ENCODE data around the gene PAIP2. TPM values are rescaled to one million over a fixed set of nuclear protein-coding genes. Genes with fewer than 3 reads are reported as not detected.
A peak's percentile ranks its signal among the peaks of the same experiment; 100 is the strongest.

Gene PAIP2
- total RNA-seq (2021) = 95.0 and 108 TPM in 2 replicates
- percentile 92 among the genes with signal in this experiment for Bru-seq, nascent RNA
- BruChase-seq, experiment 1, labeled RNA remaining after a 2-hour chase = percentile 90 among the genes with signal in this experiment
- BruChase-seq, experiment 2, labeled RNA remaining after a 6-hour chase = percentile 92 among the genes with signal in this experiment
- long read RNA-seq, transcript PAIP2-206 (3 exons, 815 nt) = minor isoform, 17 of 508 reads
- long read RNA-seq, transcript PAIP2-201 (4 exons, 1,459 nt) = major isoform, 259 of 508 reads
- long read RNA-seq, partial matches to known transcripts = 210 of 508 reads
- long read RNA-seq, other reads (novel, unspliced or antisense) = 21 of 508 reads

- H3K36me3 ChIP-seq (ENCODE audit: insufficient read depth, low read length, poor library complexity, severe bottlenecking) = peaks cover 4% of the 10 kb centered on the region
- intact Hi-C loops (cut with micrococcal nuclease; ENCODE audit: unreplicated experiment) = no loop called here
- BruUV-seq (replicated peaks) = TSS peak; percentile 95
- H3K9me3 ChIP-seq (ENCODE audit: low read depth, low read length, poor library complexity, severe bottlenecking) = no peaks in the 10 kb centered on the region
- H3K4me1 ChIP-seq (ENCODE audit: insufficient read depth, low read length, poor library complexity, severe bottlenecking) = peaks cover 12% of the 10 kb centered on the region
- TF ChIP-seq CTCF (conservative IDR thresholded peaks at IDR 0.05; ENCODE audit: low read depth, low read length) = peak; percentile 87
- no peak for TF ChIP-seq EZH2 (IDR thresholded peaks at IDR 0.05; ENCODE audit: borderline replicate concordance, low read depth, low read length, poor library complexity, severe bottlenecking)
- CTCF ChIA-PET = interaction anchor here (0.6 kb wide), 3 partner anchors 23 to 891 kb away, joined by 3 to 4 read pairs (median 3); no protein-coding TSS in a partner anchor
- peak within 1 kb of the TSS; percentile 74 for H3K4me3 ChIP-seq (ENCODE audit: low read depth, low read length, poor library complexity, severe bottlenecking)
- peak within 1 kb of the TSS; percentile 99 for H3K27ac ChIP-seq (ENCODE audit: low read depth, low read length, poor library complexity, severe bottlenecking)
- peak; percentile 99 for DNase-seq (ENCODE audit: low spot score)
- POLR2A ChIA-PET (ENCODE audit: low non-redundant PET) = interaction anchor here (0.6 to 1.2 kb wide), 8 partner anchors 11 to 1611 kb away, joined by 3 to 22 read pairs (median 4); partner anchors contain the start of genes KIF20A, MATR3 and SPATA24
- H3K27me3 ChIP-seq (replicated peaks; ENCODE audit: insufficient read depth, low read depth, low read length, poor library complexity) = no peaks in the 10 kb centered on the region
These were observed at the start of gene PAIP2 for GRCh38 chr5:139341689-139342422. Gene PAIP2, plus strand, starts transcription at chr5:139341854. Its CDS starts 21,931 bp downstream, at chr5:139363785.

- CTCF ChIA-PET = no interaction called here
- TF ChIP-seq EZH2 (IDR thresholded peaks at IDR 0.05; ENCODE audit: borderline replicate concordance, low read depth, low read length, poor library complexity, severe bottlenecking) = no peak
- no peak for TF ChIP-seq CTCF (conservative IDR thresholded peaks at IDR 0.05; ENCODE audit: low read depth, low read length)
- H3K4me3 ChIP-seq (ENCODE audit: low read depth, low read length, poor library complexity, severe bottlenecking) = peak overlapping the region; percentile 76
- POLR2A ChIA-PET (ENCODE audit: low non-redundant PET) = interaction anchor here (0.5 to 0.9 kb wide), 6 partner anchors 11 to 846 kb away, joined by 3 to 27 read pairs (median 5); no protein-coding TSS in a partner anchor
- DNase-seq (ENCODE audit: low spot score) = no peak
- BruUV-seq (replicated peaks) = TSS peak; percentile 83
- intact Hi-C loops (cut with micrococcal nuclease; ENCODE audit: unreplicated experiment) = no loop called here
- no peaks in the 10 kb centered on the region for H3K36me3 ChIP-seq (ENCODE audit: insufficient read depth, low read length, poor library complexity, severe bottlenecking)
- H3K9me3 ChIP-seq (ENCODE audit: low read depth, low read length, poor library complexity, severe bottlenecking) = no peaks in the 10 kb centered on the region
- H3K4me1 ChIP-seq (ENCODE audit: insufficient read depth, low read length, poor library complexity, severe bottlenecking) = peaks cover 25% of the 10 kb centered on the region
- H3K27me3 ChIP-seq (replicated peaks; ENCODE audit: insufficient read depth, low read depth, low read length, poor library complexity) = no peaks in the 10 kb centered on the region
- H3K27ac ChIP-seq (ENCODE audit: low read depth, low read length, poor library complexity, severe bottlenecking) = peak overlapping the region; percentile 99
These were observed 48.5 kb upstream of the PAIP2 start for GRCh38 chr5:139293202-139293506.

GRCh38 chr5:139293507-139294373 lies 47.9 kb upstream of the PAIP2 start, which contains the start of gene MATR3:
Gene MATR3, plus strand, starts transcription at chr5:139293740. Its CDS starts 13,676 bp downstream, at chr5:139307416.
- ChIA-PET POLR2A (ENCODE audit: low non-redundant PET) (interaction anchor here (0.5 to 0.9 kb wide), 9 partner anchors 9 to 846 kb away, joined by 3 to 27 read pairs (median 5); no protein-coding TSS in a partner anchor), CTCF (interaction anchor here (0.5 to 0.6 kb wide), 2 partner anchors 21 to 64 kb away, joined by 4 to 9 read pairs; no protein-coding TSS in a partner anchor)
- intact Hi-C loops (cut with micrococcal nuclease; ENCODE audit: unreplicated experiment) = no loop called here
- BruUV-seq (replicated peaks) = TSS peak; percentile 37
- no peaks in the 10 kb centered on the region for H3K27me3 ChIP-seq (replicated peaks; ENCODE audit: insufficient read depth, low read depth, low read length, poor library complexity)
- H3K36me3 ChIP-seq (ENCODE audit: insufficient read depth, low read length, poor library complexity, severe bottlenecking) = no peaks in the 10 kb centered on the region
- DNase-seq (ENCODE audit: low spot score) = peak; percentile 98
- H3K27ac ChIP-seq (ENCODE audit: low read depth, low read length, poor library complexity, severe bottlenecking) = peak within 1 kb of the TSS; percentile 99
- H3K9me3 ChIP-seq (ENCODE audit: low read depth, low read length, poor library complexity, severe bottlenecking) = no peaks in the 10 kb centered on the region
- TF ChIP-seq CTCF (conservative IDR thresholded peaks at IDR 0.05; ENCODE audit: low read depth, low read length) (no peak), EZH2 (IDR thresholded peaks at IDR 0.05; ENCODE audit: borderline replicate concordance, low read depth, low read length, poor library complexity, severe bottlenecking) (no peak)
- H3K4me1 ChIP-seq (ENCODE audit: insufficient read depth, low read length, poor library complexity, severe bottlenecking) = peaks cover 27% of the 10 kb centered on the region
- peak within 1 kb of the TSS; percentile 76 for H3K4me3 ChIP-seq (ENCODE audit: low read depth, low read length, poor library complexity, severe bottlenecking)

Data from A673 (cell line).